Kidney epithelial cell (primary cell): ENCODE measurements around the gene GPC4. TPM values are rescaled to one million over a fixed set of nuclear protein-coding genes. Genes with fewer than 3 reads are reported as not detected.

ENCODE experiments used
- DNase-seq: peaks from one replicate; pipeline ENCODE4 v3.0.0-alpha.2; 2010; ENCODE audit warnings: low read depth
- H3K27me3 ChIP-seq: 2 replicates; pipeline ENCODE4 v1.6.0; 2011; ENCODE audit warnings: low read length; ENCODE audit not compliant: control insufficient read depth, insufficient read depth
- H3K36me3 ChIP-seq: 2 replicates; pipeline ENCODE4 v1.5.1; 2011; ENCODE audit warnings: low read length; ENCODE audit not compliant: control insufficient read depth, insufficient read depth
- H3K4me3 ChIP-seq: 2 replicates; pipeline ENCODE4 v1.5.1; 2011; ENCODE audit warnings: low read depth, mild to moderate bottlenecking, control low read depth, low read length
- total RNA-seq: library from RNA; depleted of rRNA; stranded (reverse); fragments of >200 nt; gene quantifications from 2 replicates; pipeline ENCODE4 v1.2.3, GENCODE V29; 2015
- TF ChIP-seq, protein P1 (sequence below): IDR thresholded peaks from 2 replicates; pipeline ENCODE4 v1.5.1; 2011; ENCODE audit warnings: mild to moderate bottlenecking, moderate library complexity, low read length, control low read depth, inconsistent platforms; ENCODE audit not compliant: insufficient read depth, poor library complexity, severe bottlenecking

Gene GPC4
- total RNA-seq, 1 donor from 2014 or later = 34.7 TPM

DNA sequence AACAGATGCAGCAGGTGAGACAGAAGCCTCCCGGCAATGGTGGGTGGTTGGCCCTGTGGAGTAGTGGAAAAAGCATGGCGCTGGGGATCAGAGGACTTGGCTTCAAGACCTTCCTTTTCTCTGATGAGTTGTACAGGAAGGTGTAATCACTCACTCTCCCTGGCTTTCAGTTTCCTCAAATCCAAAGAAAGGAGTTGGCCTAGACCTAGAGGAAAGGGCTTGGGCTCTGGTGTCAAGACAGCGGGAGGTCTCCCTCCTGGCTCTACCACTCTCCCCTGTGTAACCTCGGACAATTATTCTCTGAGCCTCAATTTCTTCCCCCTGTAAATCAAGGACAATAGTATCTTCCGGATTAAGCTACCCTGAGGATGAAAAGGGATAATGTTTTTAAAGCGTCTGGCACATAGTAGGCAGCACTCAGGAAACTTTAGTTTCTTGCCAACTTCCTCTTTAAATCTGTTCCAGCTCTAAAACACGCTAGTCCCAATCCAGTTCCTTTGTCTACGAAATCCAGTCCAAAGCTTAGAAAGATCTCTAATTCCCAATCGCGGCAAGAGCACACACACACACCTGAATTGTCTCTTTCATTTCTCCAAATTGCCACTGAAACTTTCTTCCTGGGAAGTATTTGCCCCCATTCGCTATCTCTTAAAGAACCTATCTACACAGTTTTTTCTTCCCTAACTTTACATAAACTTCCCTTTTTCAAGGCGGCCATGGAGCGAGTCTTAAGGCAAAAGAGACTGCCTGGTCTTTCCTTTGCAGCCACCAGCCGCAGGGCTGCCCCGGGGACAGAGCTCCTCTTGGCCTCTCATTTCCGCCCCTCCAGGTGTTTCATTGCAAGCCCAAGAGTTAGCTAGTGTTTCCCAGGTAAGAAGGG, 29.9 kb upstream of the GPC4 start:
- Histone ChIP-seq H3K27me3 (no peaks in the 10 kb centered on the region), H3K36me3 (no peaks in the 10 kb centered on the region), H3K4me3 (peak overlapping the region; percentile 24)
- no peak for DNase-seq
- TF ChIP-seq, protein P1, sequence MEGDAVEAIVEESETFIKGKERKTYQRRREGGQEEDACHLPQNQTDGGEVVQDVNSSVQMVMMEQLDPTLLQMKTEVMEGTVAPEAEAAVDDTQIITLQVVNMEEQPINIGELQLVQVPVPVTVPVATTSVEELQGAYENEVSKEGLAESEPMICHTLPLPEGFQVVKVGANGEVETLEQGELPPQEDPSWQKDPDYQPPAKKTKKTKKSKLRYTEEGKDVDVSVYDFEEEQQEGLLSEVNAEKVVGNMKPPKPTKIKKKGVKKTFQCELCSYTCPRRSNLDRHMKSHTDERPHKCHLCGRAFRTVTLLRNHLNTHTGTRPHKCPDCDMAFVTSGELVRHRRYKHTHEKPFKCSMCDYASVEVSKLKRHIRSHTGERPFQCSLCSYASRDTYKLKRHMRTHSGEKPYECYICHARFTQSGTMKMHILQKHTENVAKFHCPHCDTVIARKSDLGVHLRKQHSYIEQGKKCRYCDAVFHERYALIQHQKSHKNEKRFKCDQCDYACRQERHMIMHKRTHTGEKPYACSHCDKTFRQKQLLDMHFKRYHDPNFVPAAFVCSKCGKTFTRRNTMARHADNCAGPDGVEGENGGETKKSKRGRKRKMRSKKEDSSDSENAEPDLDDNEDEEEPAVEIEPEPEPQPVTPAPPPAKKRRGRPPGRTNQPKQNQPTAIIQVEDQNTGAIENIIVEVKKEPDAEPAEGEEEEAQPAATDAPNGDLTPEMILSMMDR = no peak

DNA sequence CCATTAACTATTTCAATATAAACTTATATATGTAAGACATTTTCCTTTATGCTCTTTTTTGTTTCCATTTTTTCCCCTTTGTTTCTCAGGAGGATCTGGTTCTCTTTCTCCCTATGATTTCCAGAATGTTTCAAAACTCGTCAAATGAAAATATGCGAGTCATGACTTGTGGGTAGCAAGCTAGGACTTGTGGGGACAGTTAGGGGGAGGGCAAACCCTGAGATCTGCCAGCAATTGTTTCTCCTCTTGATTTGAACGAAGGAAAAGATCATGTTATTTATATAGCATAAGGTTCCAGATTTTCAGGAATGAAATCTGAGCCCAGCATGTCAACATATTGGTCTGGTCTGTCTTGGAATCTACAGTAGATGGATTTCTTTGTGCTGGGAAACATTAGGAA, 28.9 kb upstream of the GPC4 start:
- Histone ChIP-seq H3K4me3 (no peak overlapping the region), H3K27me3 (no peaks in the 10 kb centered on the region), H3K36me3 (no peaks in the 10 kb centered on the region)
- no peak for DNase-seq
- TF ChIP-seq, protein P1 = no peak

DNA sequence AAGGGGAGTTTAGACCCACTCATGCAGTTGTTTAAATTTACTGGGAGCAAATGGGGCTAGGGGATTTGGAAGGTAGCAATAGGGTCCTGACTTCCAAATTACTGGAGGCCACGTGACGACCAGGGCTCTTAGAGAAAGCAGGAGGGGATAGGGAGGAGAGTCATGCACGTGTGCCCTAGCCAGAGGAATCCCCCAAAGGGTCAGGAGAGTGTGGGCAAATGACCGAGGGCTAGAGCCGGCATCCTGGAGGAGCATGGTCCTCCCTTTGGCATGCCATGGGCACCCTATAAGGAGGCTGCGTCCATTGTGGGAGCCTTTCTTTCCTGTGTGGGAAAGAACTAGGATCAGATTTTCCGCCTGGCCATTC, 25.5 kb upstream of the GPC4 start:
- TF ChIP-seq, protein P1 = no peak
- H3K27me3 ChIP-seq = no peaks in the 10 kb centered on the region
- DNase-seq = no peak
- H3K4me3 ChIP-seq = no peak overlapping the region
- H3K36me3 ChIP-seq = no peaks in the 10 kb centered on the region

DNA sequence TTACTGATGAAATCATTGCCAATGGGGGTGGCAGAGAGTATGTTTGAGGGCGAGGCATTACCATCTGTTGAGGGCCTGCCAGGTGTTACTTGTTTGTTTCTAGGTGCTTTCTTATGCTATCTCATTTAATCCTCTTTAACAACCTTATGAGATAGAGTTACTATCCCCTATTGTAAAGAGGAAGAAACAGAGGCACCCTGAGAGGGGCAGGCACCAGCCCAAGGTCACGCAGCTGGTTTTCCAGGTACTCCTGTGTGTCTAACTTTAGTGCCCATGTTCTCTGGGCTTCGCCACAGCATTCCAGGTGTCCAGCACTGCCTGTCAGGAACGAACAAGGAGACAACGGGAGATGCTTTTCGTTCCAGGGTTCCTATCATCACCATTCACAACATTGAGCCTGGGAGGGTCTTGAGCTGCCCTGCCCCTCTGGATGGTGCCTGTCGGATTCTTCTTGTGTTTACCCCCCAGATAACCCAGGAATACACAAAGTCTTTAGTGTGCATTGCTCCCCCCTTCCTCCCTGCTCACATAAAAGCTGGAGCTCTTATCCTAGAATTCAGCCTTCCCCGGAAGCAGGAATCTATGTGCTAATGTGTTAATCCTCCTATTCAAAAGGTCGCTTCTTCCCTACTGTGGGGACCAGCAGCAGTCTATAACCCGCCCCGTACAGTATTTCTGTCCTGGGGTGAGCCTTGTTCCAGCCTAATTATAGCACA, 24.9 kb upstream of the GPC4 start:
- TF ChIP-seq, protein P1 = no peak
- H3K36me3 ChIP-seq = no peaks in the 10 kb centered on the region

DNA sequence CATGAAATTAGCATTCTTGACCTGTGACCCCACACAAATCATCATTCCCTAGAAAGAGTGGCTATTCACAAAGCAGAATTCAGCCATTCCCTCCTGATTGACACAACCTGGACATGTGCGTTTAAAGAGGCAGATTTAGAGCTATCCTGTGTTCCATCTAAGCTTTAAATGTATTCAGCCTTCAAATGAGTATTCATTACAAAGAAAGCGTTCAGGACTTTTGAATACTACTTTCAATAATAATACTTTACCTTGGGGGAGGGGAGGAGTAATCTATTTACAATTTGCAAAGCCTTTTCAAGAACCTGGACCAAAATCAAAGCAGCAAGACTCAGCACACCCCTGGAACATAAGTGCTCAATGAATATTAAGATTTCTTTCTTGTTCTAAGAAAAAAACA, 22.5 kb upstream of the GPC4 start:
- TF ChIP-seq, protein P1 = no peak
- no peak for DNase-seq
- Histone ChIP-seq H3K4me3 (no peak overlapping the region), H3K36me3 (no peaks in the 10 kb centered on the region), H3K27me3 (no peaks in the 10 kb centered on the region)

More for the DNA sequence above, 24.9 kb upstream of the GPC4 start:
- H3K27me3 ChIP-seq = no peaks in the 10 kb centered on the region
- H3K4me3 ChIP-seq = no peak overlapping the region
- DNase-seq = no peak
